H9 (cell line): Measurements from ENCODE around the gene LPAR1. TPM values are rescaled to one million over a fixed set of nuclear protein-coding genes. Genes with fewer than 3 reads are reported as not detected.

Experiments used
- DNase-seq: peaks from one replicate; pipeline ENCODE4 v3.0.0-alpha.2; 2017
- H2AFZ ChIP-seq: one replicate; pipeline ENCODE4 v1.6.1; 2013; ENCODE audit warnings: mild to moderate bottlenecking, low read length, control low read depth, moderate library complexity
- H2AK5ac ChIP-seq: 2 replicates; pipeline ENCODE4 v1.6.1; 2013; ENCODE audit warnings: low read length, control low read depth, mixed read lengths; ENCODE audit not compliant: insufficient read length
- H2BK120ac ChIP-seq: one replicate; pipeline ENCODE4 v1.6.1; 2013; ENCODE audit warnings: low read depth, mild to moderate bottlenecking, low read length, control low read depth, inconsistent platforms; ENCODE audit not compliant: poor library complexity, severe bottlenecking
- H2BK12ac ChIP-seq: 2 replicates; pipeline ENCODE4 v1.6.1; 2013; ENCODE audit warnings: low read length, control low read depth, mixed read lengths, low read depth; ENCODE audit not compliant: insufficient read length
- H2BK15ac ChIP-seq: 2 replicates; pipeline ENCODE4 v1.6.1; 2013; ENCODE audit warnings: low read depth, low read length, control low read depth
- H2BK20ac ChIP-seq: one replicate; pipeline ENCODE4 v1.6.1; 2013; ENCODE audit warnings: low read depth, mild to moderate bottlenecking, low read length, control low read depth, inconsistent platforms; ENCODE audit not compliant: poor library complexity, severe bottlenecking
- H2BK5ac ChIP-seq: 2 replicates; pipeline ENCODE4 v1.6.1; 2013; ENCODE audit warnings: low read length, control low read depth, mixed read lengths; ENCODE audit not compliant: insufficient read length
- H3K14ac ChIP-seq: 2 replicates; pipeline ENCODE4 v1.6.1; 2013; ENCODE audit warnings: low read length, control low read depth; ENCODE audit not compliant: insufficient read depth
- H3K18ac ChIP-seq: 2 replicates; pipeline ENCODE4 v1.6.1; 2013; ENCODE audit warnings: low read depth, mild to moderate bottlenecking, mixed read lengths, low read length, control low read depth; ENCODE audit not compliant: insufficient read length
- H3K23ac ChIP-seq: 2 replicates; pipeline ENCODE4 v1.6.1; 2013; ENCODE audit warnings: low read length, control low read depth, mixed read lengths, low read depth; ENCODE audit not compliant: insufficient read length
- H3K23me2 ChIP-seq: 2 replicates; pipeline ENCODE4 v1.6.1; 2013; ENCODE audit warnings: low read depth, mild to moderate bottlenecking, mixed read lengths, low read length, control low read depth; ENCODE audit not compliant: insufficient read length, poor library complexity, severe bottlenecking
- H3K27ac ChIP-seq: 2 replicates; pipeline ENCODE4 v1.5.1; 2013; ENCODE audit warnings: low read length, control low read depth, mixed read lengths, low read depth; ENCODE audit not compliant: insufficient read length
- H3K27me3 ChIP-seq: 2 replicates; pipeline ENCODE4 v1.6.1; 2013; ENCODE audit warnings: low read length, control low read depth, inconsistent platforms; ENCODE audit not compliant: insufficient read depth
- H3K4ac ChIP-seq: 2 replicates; pipeline ENCODE4 v1.6.1; 2013; ENCODE audit warnings: low read depth, mild to moderate bottlenecking, control low read depth, inconsistent platforms, low read length, moderate library complexity
- H3K4me1 ChIP-seq: 2 replicates; pipeline ENCODE4 v1.6.1; 2013; ENCODE audit warnings: low read length, control low read depth, inconsistent platforms; ENCODE audit not compliant: insufficient read depth
- H3K4me2 ChIP-seq: 2 replicates; pipeline ENCODE4 v1.6.1; 2013; ENCODE audit warnings: low read length, control low read depth, mixed read lengths; ENCODE audit not compliant: insufficient read length, insufficient read depth
- H3K56ac ChIP-seq: 2 replicates; pipeline ENCODE4 v1.6.1; 2013; ENCODE audit warnings: low read depth, mild to moderate bottlenecking, mixed read lengths, low read length, control low read depth; ENCODE audit not compliant: insufficient read length
- H3K79me1 ChIP-seq: 2 replicates; pipeline ENCODE4 v1.6.1; 2013; ENCODE audit warnings: low read depth, mild to moderate bottlenecking, moderate library complexity, low read length, control low read depth, inconsistent platforms; ENCODE audit not compliant: insufficient read depth, poor library complexity, severe bottlenecking
- H3K79me2 ChIP-seq: 2 replicates; pipeline ENCODE4 v1.6.1; 2013; ENCODE audit warnings: low read length, control low read depth, inconsistent platforms; ENCODE audit not compliant: insufficient read depth
- H3K9ac ChIP-seq: 2 replicates; pipeline ENCODE4 v1.6.1; 2013; ENCODE audit warnings: low read length, control low read depth, mixed read lengths; ENCODE audit not compliant: insufficient read length; ENCODE audit errors: extremely low read depth
- H3K9me3 ChIP-seq: one replicate; pipeline ENCODE4 v1.6.1; 2013; ENCODE audit warnings: low read depth, low read length, inconsistent platforms; ENCODE audit not compliant: control insufficient read depth
- H3T11ph ChIP-seq: one replicate; pipeline ENCODE4 v1.6.1; 2013; ENCODE audit warnings: mild to moderate bottlenecking, low read length, control low read depth, inconsistent platforms
- H4K20me1 ChIP-seq: one replicate; pipeline ENCODE4 v1.6.1; 2013; ENCODE audit not compliant: control insufficient read depth, insufficient read length, insufficient read depth
- H4K5ac ChIP-seq: 2 replicates; pipeline ENCODE4 v1.6.1; 2013; ENCODE audit warnings: low read depth, mild to moderate bottlenecking, mixed read lengths, low read length, control low read depth; ENCODE audit not compliant: insufficient read length
- H4K8ac ChIP-seq: replicated peaks from 2 replicates; pipeline ENCODE4 v1.6.1; 2013; ENCODE audit warnings: low read length, control low read depth, mixed read lengths, low read depth; ENCODE audit not compliant: insufficient read length
- H4K91ac ChIP-seq: 2 replicates; pipeline ENCODE4 v1.6.1; 2013; ENCODE audit warnings: low read depth, mild to moderate bottlenecking, moderate library complexity, mixed read lengths, low read length, control low read depth; ENCODE audit not compliant: insufficient read length
- H3K27ac Mint-ChIP-seq, 3 experiments: 2 replicates in 2 of 3; 3 replicates in 1 of 3; pipeline ENCODE4 v1.8.0; 2020 to 2021; ENCODE audit warnings: mixed read lengths in 3 of 3, mild to moderate bottlenecking in 1 of 3, moderate library complexity in 1 of 3
- H3K27me3 Mint-ChIP-seq: 2 replicates; pipeline ENCODE4 v1.8.0; 2021; ENCODE audit warnings: low read depth, mild to moderate bottlenecking, moderate library complexity, mixed read lengths
- H3K36me3 Mint-ChIP-seq, 3 experiments: 2 replicates in 2 of 3; 3 replicates in 1 of 3; pipeline ENCODE4 v1.8.0; 2020 to 2021; ENCODE audit warnings: low read depth in 3 of 3, mixed read lengths in 3 of 3; ENCODE audit not compliant: insufficient read depth in 1 of 3
- H3K4me1 Mint-ChIP-seq, 2 experiments: 2 replicates each; pipeline ENCODE4 v1.8.0; 2020; ENCODE audit warnings: mixed read lengths in 2 of 2
- H3K4me3 Mint-ChIP-seq, 2 experiments: 2 replicates in 1 of 2; 3 replicates in 1 of 2; pipeline ENCODE4 v1.8.0; 2020 to 2021; ENCODE audit warnings: mild to moderate bottlenecking in 2 of 2, mixed read lengths in 2 of 2, moderate library complexity in 1 of 2
- H3K9me3 Mint-ChIP-seq, 2 experiments: 2 replicates in 1 of 2; 3 replicates in 1 of 2; pipeline ENCODE4 v1.8.0; 2020; ENCODE audit warnings: mild to moderate bottlenecking in 2 of 2, mixed read lengths in 2 of 2, moderate library complexity in 1 of 2
- WGBS: extraction: QIAGEN DNeasy Blood & Tissue Kit; methylation state at CpG from one replicate; pipeline ENCODE4 v1.1.7; 2013; ENCODE audit warnings: missing lambda C conversion rate, low lambda C conversion rate, mixed read lengths; ENCODE audit not compliant: insufficient read length; ENCODE audit errors: extremely low coverage; 5-methylcytosine and 5-hydroxymethylcytosine counted together
- total RNA-seq: library from RNA; stranded (reverse); gene quantifications from 2 replicates; pipeline ENCODE4 v1.2.1, GENCODE V29; 2021
- TF ChIP-seq, protein P1 (sequence below): fragments of 200-600 bp; sonication (generic); conservative IDR thresholded peaks from 3 replicates; pipeline ENCODE4 v1.8.0; 2021; ENCODE audit warnings: antibody characterized with exemption, mild to moderate bottlenecking

LPAR1 gene
- total RNA-seq, 1 experiment from 2014 or later: 1.3 TPM

DNA sequence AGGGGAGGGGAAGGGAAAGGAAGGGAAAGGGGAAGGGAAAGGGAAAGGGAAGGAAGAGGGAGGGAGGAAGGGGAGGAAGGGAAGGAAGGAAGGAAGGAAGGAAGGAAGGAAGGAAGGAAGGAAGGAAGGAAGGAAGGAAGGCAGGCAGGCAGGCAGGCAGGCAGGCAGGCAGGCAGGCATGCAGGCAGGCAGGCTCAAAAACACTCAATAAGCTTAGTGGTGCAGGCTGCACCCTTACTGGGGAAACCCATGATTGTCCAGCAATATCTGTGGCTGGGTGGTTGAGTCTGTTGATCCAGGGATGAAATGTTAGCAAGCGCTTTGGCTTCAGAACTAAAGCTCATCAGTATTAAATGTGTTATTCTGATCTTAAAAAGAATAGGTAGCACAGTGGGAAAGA is 145.6 kb downstream of the LPAR1 start:
- Mint-ChIP-seq H3K4me1 (peaks cover 0 to 10% of the 10 kb centered on the region in 2 experiments; a peak in 1 of 4 replicates), H3K36me3 (peaks cover 6 to 12% (median 9%) of the 10 kb centered on the region in 3 experiments), H3K27ac (no peak overlapping the region), H3K4me3 (no peak overlapping the region), H3K27me3 (no peaks in the 10 kb centered on the region), H3K9me3 (peaks cover 9 to 10% of the 10 kb centered on the region in 2 experiments)
- Histone ChIP-seq H3K4ac (no peak overlapping the region), H2BK120ac (no peak overlapping the region), H2AFZ (no peak overlapping the region), H4K91ac (no peak overlapping the region), H3K27ac (no peak overlapping the region), H3T11ph (no peak overlapping the region), H2AK5ac (no peak overlapping the region), H3K23me2 (no peaks in the 10 kb centered on the region), H3K79me1 (no peaks in the 10 kb centered on the region), H3K23ac (no peak overlapping the region), H4K5ac (no peak overlapping the region), H3K9me3 (no peaks in the 10 kb centered on the region), H3K79me2 (no peaks in the 10 kb centered on the region), H3K27me3 (no peaks in the 10 kb centered on the region), H3K56ac (no peak overlapping the region), H4K20me1 (no peaks in the 10 kb centered on the region), H3K4me1 (no peaks in the 10 kb centered on the region), H2BK15ac (no peak overlapping the region), H2BK12ac (no peak overlapping the region), H2BK5ac (no peak overlapping the region), H3K9ac (no peak overlapping the region), H3K14ac (no peak overlapping the region), H4K8ac (no peak overlapping the region), H2BK20ac (no peak overlapping the region), H3K18ac (no peak overlapping the region), H3K4me2 (no peak overlapping the region)
- TF ChIP-seq, protein P1, sequence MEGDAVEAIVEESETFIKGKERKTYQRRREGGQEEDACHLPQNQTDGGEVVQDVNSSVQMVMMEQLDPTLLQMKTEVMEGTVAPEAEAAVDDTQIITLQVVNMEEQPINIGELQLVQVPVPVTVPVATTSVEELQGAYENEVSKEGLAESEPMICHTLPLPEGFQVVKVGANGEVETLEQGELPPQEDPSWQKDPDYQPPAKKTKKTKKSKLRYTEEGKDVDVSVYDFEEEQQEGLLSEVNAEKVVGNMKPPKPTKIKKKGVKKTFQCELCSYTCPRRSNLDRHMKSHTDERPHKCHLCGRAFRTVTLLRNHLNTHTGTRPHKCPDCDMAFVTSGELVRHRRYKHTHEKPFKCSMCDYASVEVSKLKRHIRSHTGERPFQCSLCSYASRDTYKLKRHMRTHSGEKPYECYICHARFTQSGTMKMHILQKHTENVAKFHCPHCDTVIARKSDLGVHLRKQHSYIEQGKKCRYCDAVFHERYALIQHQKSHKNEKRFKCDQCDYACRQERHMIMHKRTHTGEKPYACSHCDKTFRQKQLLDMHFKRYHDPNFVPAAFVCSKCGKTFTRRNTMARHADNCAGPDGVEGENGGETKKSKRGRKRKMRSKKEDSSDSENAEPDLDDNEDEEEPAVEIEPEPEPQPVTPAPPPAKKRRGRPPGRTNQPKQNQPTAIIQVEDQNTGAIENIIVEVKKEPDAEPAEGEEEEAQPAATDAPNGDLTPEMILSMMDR: no peak
- no peak for DNase-seq
- WGBS: no CpG with 5 or more reads among the region's 1 CpG
